Articular chondrocyte of knee joint (primary cell): ENCODE results near the gene PRRT1. TPM values are rescaled to one million over a fixed set of nuclear protein-coding genes. Genes with fewer than 3 reads are reported as not detected.

Source experiments
- small RNA-seq: library from RNA; depleted of rRNA; stranded (forward); fragments of <200 nt; gene quantifications from one replicate; pipeline ENCODE3, GENCODE V24; 2012
- total RNA-seq: library from RNA; depleted of rRNA; stranded (reverse); fragments of >200 nt; gene quantifications from 2 replicates; pipeline ENCODE4 v1.2.3, GENCODE V29; 2012

The PRRT1 gene
- total RNA-seq: 0.39 and 0.54 TPM in 2 replicates

DNA sequence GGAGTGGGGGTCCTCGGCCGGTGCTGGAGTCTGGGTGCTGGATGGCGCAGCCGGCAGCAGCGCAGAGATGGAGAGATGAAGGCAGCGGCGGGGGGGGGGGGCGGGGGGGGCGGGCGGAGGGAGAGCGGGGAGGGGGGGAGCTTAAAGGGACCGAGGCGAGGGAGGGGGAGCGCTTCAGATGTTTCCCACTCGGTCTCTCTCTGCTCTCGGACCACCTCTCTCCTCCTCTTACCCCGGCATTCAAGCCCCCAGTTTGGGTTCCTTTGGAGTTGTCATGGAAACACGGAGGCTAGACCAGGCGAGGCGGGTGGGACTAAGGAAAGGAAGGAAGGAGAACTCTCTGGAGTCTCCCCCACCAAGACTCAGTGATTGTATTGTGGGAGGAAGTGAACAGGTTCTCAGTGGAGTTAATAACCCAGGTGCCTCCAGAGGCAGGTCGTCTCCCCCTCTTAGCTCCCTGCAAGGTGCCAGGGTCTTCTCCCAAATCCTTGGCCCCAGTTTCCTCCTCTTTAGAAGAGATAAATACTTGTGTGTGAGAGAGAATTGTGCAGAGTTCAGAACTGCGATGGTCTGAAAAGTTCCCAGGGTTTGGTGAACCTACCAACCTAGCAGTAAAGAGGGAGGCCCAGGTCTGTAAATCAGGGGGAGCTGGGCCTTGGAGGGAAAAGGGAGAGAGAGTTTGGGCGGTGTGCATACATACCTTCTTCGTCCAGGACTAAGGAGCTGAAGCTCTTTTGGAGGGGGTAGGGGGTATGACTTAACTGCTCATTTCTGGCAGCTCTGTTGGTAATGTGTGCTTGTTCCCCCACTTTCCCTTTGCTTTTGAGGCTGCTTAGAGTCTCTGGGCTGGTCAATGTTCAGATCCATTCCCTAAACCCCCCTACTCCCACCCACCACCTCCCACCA is at the start of gene PRRT1:
TSS of gene PRRT1 (minus strand) at position 77 of the 906 bp plus-strand sequence. CDS start 112 bp downstream, outside the sequence.

DNA sequence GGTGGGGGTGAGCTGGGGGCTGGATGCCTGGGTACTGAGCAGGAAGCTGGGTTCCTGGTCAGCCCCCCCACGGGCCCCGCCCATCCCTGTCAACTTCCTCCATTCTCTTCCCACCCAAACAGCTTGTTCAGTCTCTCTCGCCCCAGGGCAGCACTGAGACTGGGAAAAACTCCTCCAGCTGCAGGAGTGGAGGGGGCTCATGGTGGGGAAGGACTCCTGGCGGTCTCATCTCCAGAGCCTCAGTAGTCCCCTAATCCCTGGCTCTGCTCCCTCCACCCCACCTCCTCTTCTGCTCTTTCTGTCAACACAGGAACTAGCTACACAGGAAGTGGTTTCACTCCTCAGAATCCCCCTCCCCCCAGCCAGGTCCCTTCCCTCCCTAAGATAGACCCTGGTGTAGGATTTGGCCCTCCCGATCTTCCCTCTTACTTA is 40.9 kb upstream of the PRRT1 start, which contains the start of gene GPSM3:
TSS of gene GPSM3 (minus strand) at position 36 of the 432 bp plus-strand sequence. CDS start 130 bp downstream, outside the sequence.

DNA sequence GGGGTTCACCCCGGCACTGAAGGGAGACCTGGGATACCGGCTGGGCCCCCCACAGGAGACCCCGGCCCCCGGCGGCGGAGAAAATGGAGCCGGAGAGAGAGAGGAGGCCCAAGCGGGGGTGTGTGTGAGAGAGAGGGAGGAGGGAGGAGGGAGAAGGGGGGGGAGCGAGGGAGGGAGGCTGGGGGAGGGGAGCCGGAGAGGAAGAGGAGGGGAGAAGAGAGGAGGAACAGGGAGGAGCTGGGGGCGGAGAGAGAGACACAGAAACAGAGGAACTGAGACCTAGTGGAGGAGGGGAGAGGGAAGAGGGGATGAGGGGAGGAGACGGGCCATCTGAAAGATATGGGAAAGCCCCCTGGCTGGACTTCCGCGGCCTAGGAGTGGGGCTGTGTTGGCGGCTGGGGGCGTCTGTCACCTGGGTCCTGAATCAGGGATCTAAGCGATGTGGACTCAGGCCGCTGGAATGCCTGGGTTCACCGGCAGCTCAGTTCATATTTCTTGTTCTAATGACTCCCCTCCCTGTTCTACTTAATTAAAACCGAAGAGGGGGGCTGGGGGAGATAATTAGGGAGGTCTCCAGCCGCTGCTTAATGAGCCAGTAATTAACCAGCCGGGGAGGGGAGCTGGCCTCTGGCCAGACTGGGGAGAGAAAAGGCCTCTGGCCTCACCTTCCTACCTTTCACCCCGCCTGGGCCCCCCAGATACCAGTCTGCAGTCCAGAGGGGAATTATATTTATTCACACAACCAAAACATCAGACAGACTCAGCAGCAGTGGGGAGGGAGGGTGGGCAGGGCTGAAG is 38.5 kb upstream of the PRRT1 start, which contains the start of gene PBX2:
TSS of gene PBX2 (minus strand) at position 149 of the 798 bp plus-strand sequence. CDS start 287 bp downstream, outside the sequence.

DNA sequence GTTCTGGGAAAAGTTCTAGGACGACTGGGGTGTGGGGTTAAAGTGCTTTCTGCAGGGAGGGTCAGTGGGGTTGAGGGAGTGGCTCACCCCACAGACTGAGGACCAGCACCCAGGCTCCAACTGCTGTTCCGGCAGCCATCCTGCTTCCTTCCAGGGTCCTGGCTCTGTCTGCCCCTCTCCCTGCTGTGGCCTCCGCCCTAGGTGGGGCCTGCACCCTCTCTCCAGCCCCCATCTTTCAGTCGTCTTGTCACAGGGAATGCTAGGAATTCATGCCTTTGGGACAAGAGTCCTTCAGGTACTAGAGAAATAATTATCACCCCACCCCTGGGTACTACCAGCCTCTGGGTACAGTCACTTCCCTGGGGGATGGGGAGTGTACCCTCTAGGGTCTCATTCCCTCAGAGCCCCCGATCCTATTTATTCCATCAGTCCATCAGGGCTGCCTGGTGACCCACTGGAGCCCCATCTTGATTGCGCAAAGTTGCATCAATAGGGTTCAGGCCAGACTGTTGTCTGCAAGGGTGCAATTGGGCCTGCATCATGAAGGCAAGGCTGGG is 32.4 kb upstream of the PRRT1 start, which contains the start of gene AGER:
TSS of gene AGER (minus strand) at position 170 of the 557 bp plus-strand sequence. CDS start at position 139, 31 bp downstream.

DNA sequence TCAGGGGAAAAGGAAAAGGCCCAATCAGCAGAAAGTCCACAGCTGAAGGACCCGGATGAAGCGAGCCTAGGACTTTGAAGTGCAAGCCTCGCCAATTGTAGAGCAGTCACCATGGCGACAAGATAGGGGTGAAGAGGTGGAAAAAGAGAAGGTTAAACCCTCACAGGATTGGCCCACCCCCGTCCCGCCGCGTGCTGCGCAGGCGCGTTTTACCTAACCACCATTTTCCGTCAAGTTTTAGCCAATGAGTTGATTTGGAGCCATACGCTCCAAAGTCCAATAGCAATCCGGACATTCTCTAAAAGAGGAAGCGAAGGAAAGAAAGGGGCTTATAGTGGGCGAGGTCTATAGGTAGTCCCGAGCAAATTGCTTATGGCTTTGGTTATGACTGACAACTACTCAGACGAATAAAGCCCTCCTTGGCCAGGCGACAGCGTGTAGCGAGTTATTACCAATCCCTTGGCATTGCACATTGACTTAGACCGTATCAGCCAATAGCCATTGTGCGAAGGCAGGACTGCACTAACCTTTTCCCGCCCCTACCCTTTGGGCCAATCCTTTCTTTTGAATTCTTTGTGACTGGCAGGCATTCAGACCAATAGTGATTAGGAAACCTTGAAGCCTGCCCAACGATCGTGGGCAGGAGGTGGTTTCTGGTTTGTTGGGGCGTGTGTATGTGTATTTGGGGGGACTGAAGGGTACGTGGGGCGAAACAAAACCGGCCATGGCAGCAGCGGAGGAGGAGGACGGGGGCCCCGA is 26.2 kb upstream of the PRRT1 start, which contains the start of gene RNF5:
TSS of gene RNF5 (plus strand) at position 618 of the 759 bp plus-strand sequence. CDS start at position 725, 107 bp downstream.

GRCh38 chr6:32175711-32176475 is 24.2 kb upstream of the PRRT1 start, which contains the start of gene AGPAT1:
Gene AGPAT1, minus strand, starts transcription at chr6:32176084. Its CDS starts 4,588 bp downstream, at chr6:32171496.

DNA sequence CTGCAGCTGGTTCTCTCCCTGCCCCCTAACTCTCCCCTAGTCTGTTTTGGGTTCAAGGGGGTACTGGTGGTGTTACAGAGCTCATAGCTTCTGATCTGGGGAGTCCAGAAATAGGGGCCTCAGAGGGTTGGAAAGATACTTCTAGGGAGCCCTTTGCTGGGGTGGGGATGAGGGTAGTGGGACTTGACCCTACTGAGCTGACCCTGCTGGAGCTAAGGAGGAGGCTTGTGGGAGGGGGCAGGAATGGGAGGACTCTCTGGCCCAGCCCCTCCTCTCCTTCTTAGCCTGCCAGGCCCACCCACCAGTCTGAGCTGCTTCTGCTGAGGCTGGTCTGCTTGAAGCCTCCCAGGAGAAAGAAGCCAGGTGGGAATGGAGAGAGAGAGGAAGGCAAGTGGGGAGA is 12.6 kb upstream of the PRRT1 start, which contains the start of gene EGFL8:
TSS of gene EGFL8 (plus strand) at position 301 of the 400 bp plus-strand sequence. CDS start 1,571 bp downstream, outside the sequence.

GRCh38 chr6:32153564-32154513 is 2.1 kb upstream of the PRRT1 start, which contains the start of gene PPT2:
Gene PPT2, plus strand, starts transcription at chr6:32154141. Its CDS starts 454 bp downstream, at chr6:32154595.

DNA sequence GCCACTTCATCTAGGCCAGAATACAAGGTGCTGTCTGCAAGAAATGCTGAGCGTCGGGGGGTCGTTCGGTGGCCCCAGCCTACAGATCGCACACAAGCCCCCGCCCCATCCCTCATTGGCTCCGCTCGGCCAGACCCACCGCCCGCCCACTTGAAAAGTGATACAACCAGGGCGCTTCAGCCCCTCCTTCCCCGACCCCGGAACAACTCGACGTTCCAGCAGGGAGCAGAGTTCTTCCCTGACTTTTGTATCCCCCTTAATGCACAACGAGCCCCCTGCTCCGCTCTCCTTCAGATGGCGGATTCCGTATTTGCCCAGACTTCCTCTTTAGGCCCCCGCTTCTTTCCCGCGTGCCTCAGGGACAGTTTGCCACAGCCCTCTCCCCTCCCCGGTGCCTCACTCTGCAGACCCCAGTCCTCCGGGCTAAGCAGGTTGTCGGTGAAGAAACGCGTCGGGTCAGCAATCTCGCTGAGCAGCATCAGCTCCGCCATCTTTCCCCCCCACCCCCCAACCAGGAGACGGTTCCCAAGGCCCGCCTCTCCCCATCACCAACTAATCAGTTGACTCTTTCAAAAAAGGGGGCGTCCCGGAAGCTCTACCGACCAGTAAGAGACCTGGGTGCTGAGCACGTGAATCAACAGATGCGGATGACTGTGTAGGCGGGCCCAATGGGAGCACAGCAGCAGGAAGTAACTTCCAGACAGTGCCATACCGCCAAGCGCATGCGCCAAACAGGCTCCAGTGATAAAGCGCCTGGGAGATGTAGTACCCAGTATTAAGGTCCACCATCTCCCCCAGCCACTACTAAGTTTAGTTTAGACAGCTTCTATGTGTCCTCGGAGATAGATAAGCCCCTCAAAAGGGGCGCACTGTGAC is 23.8 kb downstream of the PRRT1 start, which contains the start of gene ATF6B:
TSS of gene ATF6B (minus strand) at position 530 of the 876 bp plus-strand sequence. CDS start at position 491, 39 bp downstream.

GRCh38 chr6:32109114-32109764 is 42.5 kb downstream of the PRRT1 start, which contains the start of gene TNXB:
Gene TNXB, minus strand, starts transcription at chr6:32109338. Its CDS starts 11,140 bp downstream, at chr6:32098198.

Small RNAs within 50 kb of the gene (small RNA-seq; reads per million reads assigned to genes)
- gene AL662884.1 (not detected), gene MIR6833 (0.53 reads per million, percentile 14 among the genes with 10 or more reads in this experiment)

Other genes starting within 250 kb of the PRRT1 start
- gene ZBTB12, start 249.9 kb downstream of the PRRT1 start, total RNA-seq: 1.3 and 1.9 TPM in 2 replicates
- gene C2, start 224.2 kb downstream of the PRRT1 start, total RNA-seq: 19.1 and 22.0 TPM in 2 replicates
- 26.9 and 34.6 TPM in 2 replicates for gene CFB, start 205.8 kb downstream of the PRRT1 start, total RNA-seq
- 97.0 and 105 TPM in 2 replicates for gene NELFE, start 193.0 kb downstream of the PRRT1 start, total RNA-seq
- 35.3 and 40.4 TPM in 2 replicates for gene SKIC2, start 192.8 kb downstream of the PRRT1 start, total RNA-seq
- gene DXO, start 179.8 kb downstream of the PRRT1 start, total RNA-seq: 11.6 and 13.0 TPM in 2 replicates
- gene C4A, start 169.9 kb downstream of the PRRT1 start, total RNA-seq: 4.0 and 8.2 TPM in 2 replicates
- gene C4B, start 137.1 kb downstream of the PRRT1 start, total RNA-seq: 2.4 and 3.4 TPM in 2 replicates
- gene CYP21A2, start 113.5 kb downstream of the PRRT1 start, total RNA-seq: 0.13 TPM in 1 of 2 replicates, not detected in the other
- 23.9 and 41.1 TPM in 2 replicates for gene TNXB, start 42.6 kb downstream of the PRRT1 start, total RNA-seq
- 21.6 and 33.5 TPM in 2 replicates for gene ATF6B, start 23.7 kb downstream of the PRRT1 start, total RNA-seq
- gene FKBPL, start 21.7 kb downstream of the PRRT1 start, total RNA-seq: 4.6 and 8.8 TPM in 2 replicates
- 10.6 and 20.8 TPM in 2 replicates for gene PPT2, start 2.2 kb upstream of the PRRT1 start, total RNA-seq
- gene EGFL8, start 12.7 kb upstream of the PRRT1 start, total RNA-seq: 0.86 and 1.7 TPM in 2 replicates
- 26.8 and 31.0 TPM in 2 replicates for gene AGPAT1, start 24.1 kb upstream of the PRRT1 start, total RNA-seq
- gene RNF5, start 26.5 kb upstream of the PRRT1 start, total RNA-seq: 23.9 and 32.4 TPM in 2 replicates
- 0.54 and 0.78 TPM in 2 replicates for gene AGER, start 32.3 kb upstream of the PRRT1 start, total RNA-seq
- 17.1 and 20.8 TPM in 2 replicates for gene PBX2, start 38.3 kb upstream of the PRRT1 start, total RNA-seq
- 0.86 and 1.0 TPM in 2 replicates for gene GPSM3, start 40.7 kb upstream of the PRRT1 start, total RNA-seq
- 0.65 and 1.1 TPM in 2 replicates for gene NOTCH4, start 72.1 kb upstream of the PRRT1 start, total RNA-seq
- gene TSBP1, start 220.0 kb upstream of the PRRT1 start, total RNA-seq: not detected in 2 replicates